Glutamatergic neuron (in vitro differentiated cells): Measurements from ENCODE around the gene HRC. TPM values are rescaled to one million over a fixed set of nuclear protein-coding genes. Genes with fewer than 3 reads are reported as not detected.

Experiments
- DNase-seq: peaks from one replicate; pipeline ENCODE4 v3.0.0; 2022
- H3K27ac Mint-ChIP-seq: one replicate; pipeline ENCODE4 v1.8.0; 2020; ENCODE audit warnings: mild to moderate bottlenecking, mixed read lengths, inconsistent platforms; ENCODE audit not compliant: unreplicated experiment
- H3K27me3 Mint-ChIP-seq: one replicate; pipeline ENCODE4 v1.8.0; 2020; ENCODE audit warnings: mild to moderate bottlenecking, moderate library complexity, mixed read lengths, inconsistent platforms; ENCODE audit not compliant: unreplicated experiment
- H3K36me3 Mint-ChIP-seq: one replicate; pipeline ENCODE4 v1.8.0; 2020; ENCODE audit warnings: mild to moderate bottlenecking, mixed read lengths, inconsistent platforms; ENCODE audit not compliant: unreplicated experiment
- H3K4me1 Mint-ChIP-seq: one replicate; pipeline ENCODE4 v1.8.0; 2020; ENCODE audit warnings: mild to moderate bottlenecking, low read depth, mixed read lengths, inconsistent platforms; ENCODE audit not compliant: unreplicated experiment
- H3K4me3 Mint-ChIP-seq: one replicate; pipeline ENCODE4 v1.8.0; 2020; ENCODE audit warnings: mild to moderate bottlenecking, mixed read lengths, inconsistent platforms; ENCODE audit not compliant: unreplicated experiment
- H3K9me3 Mint-ChIP-seq: one replicate; pipeline ENCODE4 v1.8.0; 2020; ENCODE audit warnings: mild to moderate bottlenecking, moderate library complexity, mixed read lengths, inconsistent platforms; ENCODE audit not compliant: unreplicated experiment
- CTCF ChIP-seq: fragments of 200-600 bp; sonication (generic); IDR thresholded peaks from one replicate; pipeline ENCODE4 v1.5.0; 2021; ENCODE audit not compliant: partially characterized antibody, unreplicated experiment
- total RNA-seq: library from RNA; stranded (reverse); fragmentation: NEBNext Ultra II Directional; extraction: Animal tissue kit (Norgen Biotek cat#: 25700); gene quantifications from one replicate; pipeline ENCODE4 v1.2.1, GENCODE V29; 2021; ENCODE audit not compliant: unreplicated experiment

Gene HRC
- total RNA-seq, 1 donor from 2014 or later, result 26.6 TPM

GRCh38 chr19:49160450-49161189, 5.4 kb upstream of the HRC start:
- H3K4me3 Mint-ChIP-seq, result peak overlapping the region; percentile 16
- no peak overlapping the region for H3K27ac Mint-ChIP-seq
- H3K27me3 Mint-ChIP-seq, result peaks cover 4% of the 10 kb centered on the region
- H3K4me1 Mint-ChIP-seq, result peaks cover 10% of the 10 kb centered on the region
- no peak for DNase-seq
- TF ChIP-seq CTCF, result no peak
- H3K9me3 Mint-ChIP-seq, result peaks cover 8% of the 10 kb centered on the region
- H3K36me3 Mint-ChIP-seq, result peaks cover 4% of the 10 kb centered on the region

GRCh38 chr19:49157445-49158224, 2.4 kb upstream of the HRC start, which contains the start of gene TRPM4:
Gene TRPM4, plus strand, starts transcription at chr19:49157792. Its CDS starts 75 bp downstream, at chr19:49157867.
- H3K27me3 Mint-ChIP-seq, result peaks cover 17% of the 10 kb centered on the region
- peak; percentile 96 for DNase-seq
- H3K4me1 Mint-ChIP-seq, result peaks cover 15% of the 10 kb centered on the region
- peak within 1 kb of the TSS; percentile 93 for H3K4me3 Mint-ChIP-seq
- peaks cover 15% of the 10 kb centered on the region for H3K36me3 Mint-ChIP-seq
- H3K27ac Mint-ChIP-seq, result peak within 1 kb of the TSS; percentile 79
- TF ChIP-seq CTCF, result no peak
- peaks cover 18% of the 10 kb centered on the region for H3K9me3 Mint-ChIP-seq

- Mint-ChIP-seq H3K36me3 (peaks cover 15% of the 10 kb centered on the region), H3K9me3 (peaks cover 22% of the 10 kb centered on the region), H3K27me3 (peaks cover 20% of the 10 kb centered on the region), H3K4me1 (peaks cover 15% of the 10 kb centered on the region), H3K27ac (peak overlapping the region; percentile 60), H3K4me3 (peak overlapping the region; percentile 65)
- TF ChIP-seq CTCF, result no peak
- DNase-seq, result peak; percentile 38
Observed at GRCh38 chr19:49155820-49156346, 687 bp upstream of the HRC start.

- Mint-ChIP-seq H3K27me3 (peaks cover 20% of the 10 kb centered on the region), H3K4me1 (peaks cover 15% of the 10 kb centered on the region), H3K4me3 (no peak overlapping the region), H3K36me3 (peaks cover 15% of the 10 kb centered on the region), H3K27ac (no peak overlapping the region), H3K9me3 (peaks cover 21% of the 10 kb centered on the region)
- no peak for TF ChIP-seq CTCF
- DNase-seq, result no peak
Observed at GRCh38 chr19:49154279-49154678, 917 bp downstream of the HRC start.
